Tibial artery (tissue), 4 donors: Measurements from ENCODE around the gene PFKM.

Experiments
- DNase-seq, 2 donors: peaks; one replicate each; pipeline ENCODE4 v3.0.0-alpha.2; 2019
- H3K27ac ChIP-seq, 2 donors: fragments of 200-600 bp; sonication (generic) in 1 of 2; 1 replicate in 1 of 2; 2 replicates in 1 of 2; pipeline ENCODE4 v1.5.1; 2018 to 2019; ENCODE audit warnings: mild to moderate bottlenecking in 1 of 2
- H3K27me3 ChIP-seq, 2 donors: fragments of 200-600 bp; sonication (generic) in 1 of 2; one replicate each; pipeline versions ENCODE4 v1.5.1 to v1.6.0; 2016 to 2019
- H3K36me3 ChIP-seq, 3 donors: fragments of 200-600 bp; sonication (generic) in 2 of 3; one replicate each; pipeline ENCODE4 v1.5.1; 2016 to 2019; ENCODE audit warnings: mild to moderate bottlenecking in 2 of 3
- H3K4me1 ChIP-seq, 4 donors: fragments of 200-600 bp; sonication (generic) in 2 of 4; 1 replicate in 3 of 4; 2 replicates in 1 of 4; pipeline ENCODE4 v1.5.1; 2016 to 2019
- H3K4me3 ChIP-seq, 2 donors: fragments of 200-600 bp; sonication (generic) in 1 of 2; 1 replicate in 1 of 2; 2 replicates in 1 of 2; pipeline ENCODE4 v1.5.1; 2018 to 2019; ENCODE audit warnings: mild to moderate bottlenecking in 2 of 2
- H3K9me3 ChIP-seq, 3 donors: fragments of 200-600 bp; sonication (generic) in 1 of 3; one replicate each; pipeline ENCODE4 v1.5.1; 2016 to 2019
- intact Hi-C: fragments of 100-400 bp; cut with DNase I; formaldehyde crosslinking; loops from one replicate; pipeline ENCODE4 v1.15.0; 2023; ENCODE audit warnings: low total_unique reads
- TF ChIP-seq, protein P1 (sequence below), 2 experiments: fragments of 200-600 bp in 1 of 2; fragments of 450-650 bp in 1 of 2; IDR thresholded peaks; one replicate each; pipeline ENCODE4 v1.5.1; 2017 to 2019; ENCODE audit warnings: antibody characterized with exemption in 2 of 2, mild to moderate bottlenecking in 1 of 2, moderate library complexity in 1 of 2

PFKM gene

DNA sequence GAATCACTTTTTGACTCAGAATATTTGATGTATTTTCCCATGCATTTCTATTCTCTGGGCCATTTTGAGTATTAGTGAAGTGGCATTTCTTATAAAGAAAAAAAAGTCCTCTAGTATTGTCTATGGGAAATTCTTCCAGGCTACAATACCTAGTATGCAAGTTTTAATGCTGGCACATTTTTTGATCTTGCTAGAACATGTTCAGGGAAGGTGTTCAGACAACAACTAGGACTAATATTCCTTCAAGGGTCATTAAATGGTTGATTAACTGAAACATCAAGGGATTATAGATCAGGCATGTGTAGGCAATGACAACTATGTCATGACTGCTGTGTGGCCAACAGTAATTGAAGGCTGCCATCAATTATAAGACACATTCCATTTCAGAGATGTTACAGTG is 71.9 kb downstream of the PFKM start:
- TF ChIP-seq, protein P1, sequence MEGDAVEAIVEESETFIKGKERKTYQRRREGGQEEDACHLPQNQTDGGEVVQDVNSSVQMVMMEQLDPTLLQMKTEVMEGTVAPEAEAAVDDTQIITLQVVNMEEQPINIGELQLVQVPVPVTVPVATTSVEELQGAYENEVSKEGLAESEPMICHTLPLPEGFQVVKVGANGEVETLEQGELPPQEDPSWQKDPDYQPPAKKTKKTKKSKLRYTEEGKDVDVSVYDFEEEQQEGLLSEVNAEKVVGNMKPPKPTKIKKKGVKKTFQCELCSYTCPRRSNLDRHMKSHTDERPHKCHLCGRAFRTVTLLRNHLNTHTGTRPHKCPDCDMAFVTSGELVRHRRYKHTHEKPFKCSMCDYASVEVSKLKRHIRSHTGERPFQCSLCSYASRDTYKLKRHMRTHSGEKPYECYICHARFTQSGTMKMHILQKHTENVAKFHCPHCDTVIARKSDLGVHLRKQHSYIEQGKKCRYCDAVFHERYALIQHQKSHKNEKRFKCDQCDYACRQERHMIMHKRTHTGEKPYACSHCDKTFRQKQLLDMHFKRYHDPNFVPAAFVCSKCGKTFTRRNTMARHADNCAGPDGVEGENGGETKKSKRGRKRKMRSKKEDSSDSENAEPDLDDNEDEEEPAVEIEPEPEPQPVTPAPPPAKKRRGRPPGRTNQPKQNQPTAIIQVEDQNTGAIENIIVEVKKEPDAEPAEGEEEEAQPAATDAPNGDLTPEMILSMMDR (IDR thresholded peaks at IDR 0.05) = no peak
- intact Hi-C loops = no loop called here

DNA sequence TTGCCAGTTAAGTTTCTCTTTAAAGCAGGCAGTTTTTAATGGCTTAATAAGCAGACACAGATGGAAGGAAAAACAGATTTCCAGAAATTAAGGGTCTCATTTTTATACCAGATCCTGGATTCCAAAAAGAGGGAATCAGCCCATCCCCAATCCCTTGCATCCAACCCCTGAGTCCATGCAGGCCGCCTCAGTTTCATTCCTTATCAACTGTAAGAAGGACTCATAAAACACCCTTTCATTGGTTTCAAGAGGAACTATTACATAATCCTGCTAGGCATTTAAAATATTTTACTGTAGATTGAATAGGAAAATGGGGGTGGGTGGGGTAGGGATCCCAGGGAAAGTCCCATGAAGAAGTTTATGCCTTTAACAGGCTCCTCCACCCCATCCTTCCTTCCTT is 73.7 kb downstream of the PFKM start:
- H3K27me3 ChIP-seq = peaks cover 0 to 7% of the 10 kb centered on the region in 2 donors
- H3K9me3 ChIP-seq = no peaks in the 10 kb centered on the region
- intact Hi-C loops = no loop called here
- no peak overlapping the region for H3K27ac ChIP-seq
- H3K4me1 ChIP-seq = peaks cover 0 to 7% (median 5%) of the 10 kb centered on the region in 4 donors
- no peak for DNase-seq
- no peak overlapping the region for H3K4me3 ChIP-seq
- H3K36me3 ChIP-seq = no peaks in the 10 kb centered on the region
- TF ChIP-seq, protein P1 (IDR thresholded peaks at IDR 0.05) = no peak

More for the DNA sequence above, 71.9 kb downstream of the PFKM start:
- no peak for DNase-seq
- H3K9me3 ChIP-seq = no peaks in the 10 kb centered on the region
- no peak overlapping the region for H3K27ac ChIP-seq
- H3K4me3 ChIP-seq = no peak overlapping the region
- H3K36me3 ChIP-seq = no peaks in the 10 kb centered on the region
- H3K27me3 ChIP-seq = peaks cover 0 to 7% of the 10 kb centered on the region in 2 donors
- no peaks in the 10 kb centered on the region for H3K4me1 ChIP-seq

GRCh38 chr12:48193623-48194022 is 74.5 kb downstream of the PFKM start:
- Histone ChIP-seq H3K27me3 (peaks cover 0 to 7% of the 10 kb centered on the region in 2 donors), H3K36me3 (no peaks in the 10 kb centered on the region), H3K4me1 (peaks cover 0 to 7% (median 5%) of the 10 kb centered on the region in 4 donors), H3K4me3 (no peak overlapping the region), H3K27ac (no peak overlapping the region), H3K9me3 (no peaks in the 10 kb centered on the region)
- DNase-seq = no peak
- intact Hi-C loops = no loop called here
- TF ChIP-seq, protein P1 (IDR thresholded peaks at IDR 0.05) = no peak

DNA sequence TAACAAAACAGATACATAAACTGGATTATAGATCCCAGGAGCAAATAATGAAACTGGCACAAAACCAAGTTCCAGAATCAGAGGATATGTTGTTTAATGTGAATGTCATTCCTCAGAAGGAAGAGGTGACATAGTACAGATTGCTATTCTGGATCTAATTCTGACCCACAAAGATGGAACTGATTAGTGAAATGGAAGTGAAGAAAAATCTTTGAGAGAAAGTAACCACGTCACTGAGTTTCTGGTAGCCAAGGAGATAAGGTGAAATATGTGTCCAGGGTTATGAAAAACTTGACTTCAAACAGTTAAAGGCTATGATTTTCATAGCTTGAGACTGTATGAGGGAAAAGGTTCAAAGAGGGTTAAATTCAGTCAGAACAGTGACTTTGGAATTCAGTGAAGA is 75.6 kb downstream of the PFKM start:
- H3K36me3 ChIP-seq = no peaks in the 10 kb centered on the region
- no peaks in the 10 kb centered on the region for H3K9me3 ChIP-seq
- H3K4me1 ChIP-seq = peaks cover 0 to 17% (median 12%) of the 10 kb centered on the region in 4 donors
- H3K27ac ChIP-seq = no peak overlapping the region
- TF ChIP-seq, protein P1 (IDR thresholded peaks at IDR 0.05) = no peak
- intact Hi-C loops = no loop called here
- no peak for DNase-seq
- H3K27me3 ChIP-seq = peaks cover 0 to 7% of the 10 kb centered on the region in 2 donors
- H3K4me3 ChIP-seq = no peak overlapping the region
